Keratinocyte (primary cell): ENCODE results near the gene NLRC5. TPM values are rescaled to one million over a fixed set of nuclear protein-coding genes. Genes with fewer than 3 reads are reported as not detected.

Experiments
- DNase-seq: peaks from one replicate; pipeline ENCODE4 v3.0.0-alpha.2; 2011; ENCODE audit warnings: low read depth, missing footprints, low spot score
- FAIRE-seq: peaks from 2 replicates; lab custom pipeline; 2011; peaks lifted over from hg19 to GRCh38; lab: Jason Lieb, UNC
- H2AFZ ChIP-seq: 2 replicates; pipeline ENCODE4 v1.6.0; 2012; ENCODE audit warnings: low read length, control low read depth, inconsistent platforms; ENCODE audit not compliant: control insufficient read depth
- H3K27ac ChIP-seq: 2 replicates; pipeline ENCODE4 v1.5.1; 2011; ENCODE audit warnings: low read length; ENCODE audit not compliant: control insufficient read depth, insufficient read depth
- H3K27me3 ChIP-seq: 3 replicates; pipeline ENCODE4 v1.6.0; 2011; ENCODE audit warnings: low read length; ENCODE audit not compliant: control insufficient read depth, insufficient read depth; ENCODE audit errors: extremely low read depth
- H3K36me3 ChIP-seq, 2 experiments: 2 replicates in 1 of 2; 3 replicates in 1 of 2; pipeline ENCODE4 v1.5.1; 2011; ENCODE audit warnings: low read length in 2 of 2, mild to moderate bottlenecking in 1 of 2; ENCODE audit not compliant: control insufficient read depth in 2 of 2, insufficient read depth in 2 of 2; ENCODE audit errors: extremely low read depth in 1 of 2
- H3K4me1 ChIP-seq: 3 replicates; pipeline ENCODE4 v1.5.1; 2011; ENCODE audit warnings: low read length; ENCODE audit not compliant: control insufficient read depth, insufficient read depth; ENCODE audit errors: extremely low read depth
- H3K4me2 ChIP-seq: 3 replicates; pipeline ENCODE4 v1.6.0; 2011; ENCODE audit warnings: low read depth, low read length; ENCODE audit not compliant: control insufficient read depth, insufficient read depth; ENCODE audit errors: extremely low read depth
- H3K4me3 ChIP-seq, 3 experiments: fragments of 200-600 bp in 1 of 3; sonication (generic) in 1 of 3; 2 replicates in 2 of 3; 3 replicates in 1 of 3; pipeline ENCODE4 v1.5.1; 2011 to 2016; ENCODE audit warnings: low read length in 3 of 3, mild to moderate bottlenecking in 3 of 3, control low read depth in 2 of 3, inconsistent platforms in 1 of 3, low read depth in 1 of 3, mixed read lengths in 1 of 3, mixed run types in 1 of 3, moderate library complexity in 1 of 3; ENCODE audit not compliant: control insufficient read depth in 2 of 3, insufficient read depth in 2 of 3; ENCODE audit errors: extremely low read depth in 1 of 3
- H3K79me2 ChIP-seq: 2 replicates; pipeline ENCODE4 v1.6.0; 2012; ENCODE audit warnings: low read length; ENCODE audit not compliant: control insufficient read depth, insufficient read depth
- H3K9ac ChIP-seq: 3 replicates; pipeline ENCODE4 v1.6.0; 2011; ENCODE audit warnings: low read length; ENCODE audit not compliant: control insufficient read depth, insufficient read depth; ENCODE audit errors: extremely low read depth
- H3K9me1 ChIP-seq: 3 replicates; pipeline ENCODE4 v1.6.0; 2011; ENCODE audit warnings: low read length; ENCODE audit not compliant: control insufficient read depth, insufficient read depth; ENCODE audit errors: extremely low read depth
- H3K9me3 ChIP-seq: 2 replicates; pipeline ENCODE4 v1.5.1; 2012; ENCODE audit warnings: low read depth, low read length; ENCODE audit not compliant: control insufficient read depth
- H4K20me1 ChIP-seq: 3 replicates; pipeline ENCODE4 v1.6.0; 2011; ENCODE audit warnings: low read length; ENCODE audit not compliant: control insufficient read depth, insufficient read depth; ENCODE audit errors: extremely low read depth
- CTCF ChIP-seq, 3 experiments: IDR thresholded peaks in 1 of 3; conservative IDR thresholded peaks in 1 of 3; optimal IDR thresholded peaks in 1 of 3; 2 replicates in 2 of 3; 3 replicates in 1 of 3; pipeline versions ENCODE3 to v1.5.1; 2011; ENCODE audit warnings: low read length in 3 of 3, mild to moderate bottlenecking in 3 of 3, moderate library complexity in 2 of 3, control low read depth in 1 of 3, inconsistent platforms in 1 of 3; ENCODE audit not compliant: insufficient read depth in 2 of 3; ENCODE audit errors: extremely low read depth in 1 of 3
- EZH2 ChIP-seq: IDR thresholded peaks from one replicate; pipeline ENCODE4 v1.6.1; 2012; ENCODE audit warnings: inconsistent platforms, mild to moderate bottlenecking, low read length, moderate library complexity
- dilution Hi-C: fragments of 300-500 bp; cut with MboI; formaldehyde crosslinking; loops from one replicate; pipeline ENCODE4 v1.7.0; 2020; ENCODE audit warnings: low sequenced_read_pairs; ENCODE audit not compliant: extremely low pct_ligation_motif_present
- polyA plus RNA-seq, 5 experiments: library from polyadenylated mRNA; depleted of rRNA in 3 of 5; stranded (reverse) in 3 of 5; stranded (forward) in 1 of 5; unstranded in 1 of 5; fragments of >200 nt; gene quantifications; 1 replicate in 1 of 5; 2 replicates in 3 of 5; 3 replicates in 1 of 5; pipeline versions ENCODE4 v1.2.1 to v1.2.3, GENCODE V29; 2011 to 2012; ENCODE audit warnings: missing spikeins in 2 of 5, low read depth in 1 of 5, low replicate concordance in 1 of 5

The NLRC5 gene
- polyA plus RNA-seq, 1 donor (not counting 4 experiments of a cell fraction or from before 2014, with no cell fraction given): 7.8 TPM

- no peak overlapping the region for H3K4me3 ChIP-seq
- H3K4me1 ChIP-seq: no peaks in the 10 kb centered on the region
- FAIRE-seq (no peak), DNase-seq (no peak)
- H3K36me3 ChIP-seq: no peaks in the 10 kb centered on the region
- no peaks in the 10 kb centered on the region for H3K79me2 ChIP-seq
- no peak overlapping the region for H2AFZ ChIP-seq
- H3K4me2 ChIP-seq: no peak overlapping the region
- no peak overlapping the region for H3K27ac ChIP-seq
- TF ChIP-seq EZH2: no peak
- no peak for TF ChIP-seq CTCF (optimal IDR thresholded peaks at IDR 0.05 in 1 of 3, IDR thresholded peaks at IDR 0.05 in 1 of 3, conservative IDR thresholded peaks at IDR 0.05 in 1 of 3; ENCODE audit: extremely low read depth in 1 of 3, insufficient read depth in 2 of 3, low read length in 3 of 3)
- no peaks in the 10 kb centered on the region for H3K9me1 ChIP-seq
- H4K20me1 ChIP-seq: no peaks in the 10 kb centered on the region
- H3K27me3 ChIP-seq: peaks cover 20% of the 10 kb centered on the region
- dilution Hi-C loops: no loop called here
- no peaks in the 10 kb centered on the region for H3K9me3 ChIP-seq
- no peak overlapping the region for H3K9ac ChIP-seq
Measured at GRCh38 chr16:56970934-56971767, 18.2 kb upstream of the NLRC5 start.

GRCh38 chr16:56971768-56972043 is 17.7 kb upstream of the NLRC5 start:
- Histone ChIP-seq H3K9me3 (no peaks in the 10 kb centered on the region), H3K9me1 (no peaks in the 10 kb centered on the region), H4K20me1 (no peaks in the 10 kb centered on the region), H3K79me2 (no peaks in the 10 kb centered on the region), H3K4me2 (no peak overlapping the region), H3K4me1 (no peaks in the 10 kb centered on the region), H2AFZ (no peak overlapping the region), H3K4me3 (no peak overlapping the region), H3K27ac (no peak overlapping the region), H3K27me3 (peaks cover 20% of the 10 kb centered on the region), H3K9ac (no peak overlapping the region), H3K36me3 (no peaks in the 10 kb centered on the region)
- DNase-seq: no peak
- no peak for FAIRE-seq
- dilution Hi-C loops: no loop called here
- TF ChIP-seq EZH2 (no peak), CTCF (optimal IDR thresholded peaks at IDR 0.05 in 1 of 3, IDR thresholded peaks at IDR 0.05 in 1 of 3, conservative IDR thresholded peaks at IDR 0.05 in 1 of 3; ENCODE audit: extremely low read depth in 1 of 3, insufficient read depth in 2 of 3, low read length in 3 of 3) (no peak)
